Activated CD8-positive, alpha-beta T cell treated with anti-CD3 and anti-CD28 coated beads for 36 hours (primary cell): ENCODE results near the gene KRTAP10-11. TPM values are rescaled to one million over a fixed set of nuclear protein-coding genes. Genes with fewer than 3 reads are reported as not detected.
"Not testable (repeated sequence)": the region's sequence is repeated elsewhere in the genome, so short reads cannot be mapped to it uniquely, and the experiment has no call there.

Experiments
- ATAC-seq: fragments of 200-7000 bp; cut with Tn5 transposase; one replicate; pipeline ENCODE4 v1.10.0; 2021; ENCODE audit warnings: mild to moderate bottlenecking, moderate library complexity
- CTCF ChIA-PET: fragments of 350-600 bp; sonication (Branson Sonifier 250); formaldehyde crosslinking; loops from one replicate; lab custom pipeline; 2021; ENCODE audit warnings: antibody characterized with exemption; lab: Charles Lee
- POLR2A ChIA-PET: fragments of 350-600 bp; sonication (Branson Sonifier 250); formaldehyde crosslinking; loops from one replicate; lab custom pipeline; 2021; ENCODE audit warnings: antibody characterized with exemption; lab: Charles Lee
- DNase-seq: peaks from one replicate; pipeline ENCODE4 v3.0.0-alpha.2; 2020
- H3K27ac Mint-ChIP-seq: one replicate; pipeline ENCODE4 v1.8.0; 2021; ENCODE audit warnings: mild to moderate bottlenecking, mixed read lengths
- H3K27me3 Mint-ChIP-seq: one replicate; pipeline ENCODE4 v1.8.0; 2021; ENCODE audit warnings: mixed read lengths
- H3K36me3 Mint-ChIP-seq: one replicate; pipeline ENCODE4 v1.8.0; 2021; ENCODE audit warnings: low read depth, mixed read lengths
- H3K4me1 Mint-ChIP-seq: one replicate; pipeline ENCODE4 v1.8.0; 2021; ENCODE audit warnings: low read depth, mixed read lengths
- H3K4me3 Mint-ChIP-seq: one replicate; pipeline ENCODE4 v1.8.0; 2021; ENCODE audit warnings: mild to moderate bottlenecking, moderate library complexity, mixed read lengths
- H3K9me3 Mint-ChIP-seq: one replicate; pipeline ENCODE4 v1.8.0; 2021; ENCODE audit warnings: mixed read lengths
- CTCF ChIP-seq: fragments of 200-600 bp; IDR thresholded peaks from one replicate; pipeline ENCODE4 v1.8.0; 2022; ENCODE audit warnings: antibody characterized with exemption, mild to moderate bottlenecking
- intact Hi-C: fragments of 100-400 bp; cut with micrococcal nuclease; formaldehyde crosslinking; loops from one replicate; pipeline ENCODE4 v1.10.0; 2022
- total RNA-seq, 2 experiments: library from RNA; stranded (reverse); gene quantifications; one replicate each; pipeline ENCODE4 v1.2.3, GENCODE V29; 2021

The KRTAP10-11 gene
- total RNA-seq, 2 experiments from 2014 or later = not detected

GRCh38 chr21:44681861-44682579 lies 35.8 kb downstream of the KRTAP10-11 start, which contains the start of gene KRTAP12-1:
KRTAP12-1 (minus strand) TSS chr21:44682163; CDS start chr21:44682123, 40 bp downstream.
- TF ChIP-seq CTCF = no peak
- Mint-ChIP-seq H3K27me3 (no peaks in the 10 kb centered on the region), H3K36me3 (no peaks in the 10 kb centered on the region), H3K27ac (no peak within 1 kb of the TSS), H3K9me3 (no peaks in the 10 kb centered on the region), H3K4me1 (peaks cover 8% of the 10 kb centered on the region), H3K4me3 (no peak within 1 kb of the TSS)
- DNase-seq (no peak), ATAC-seq (no peak)
- intact Hi-C loops = no loop called here
- ChIA-PET POLR2A (no interaction called here), CTCF (interaction anchor here (1.1 kb wide), 1 partner anchor 35 kb away, joined by 3 read pairs; no protein-coding TSS in a partner anchor)

- Mint-ChIP-seq H3K4me1 (peaks cover 8% of the 10 kb centered on the region), H3K36me3 (no peaks in the 10 kb centered on the region), H3K27me3 (no peaks in the 10 kb centered on the region), H3K27ac (no peak overlapping the region), H3K9me3 (no peaks in the 10 kb centered on the region), H3K4me3 (no peak overlapping the region)
- ChIA-PET CTCF (interaction anchor here (1.1 kb wide), 1 partner anchor 36 kb away, joined by 3 read pairs; no protein-coding TSS in a partner anchor), POLR2A (no interaction called here)
- TF ChIP-seq CTCF = no peak
- DNase-seq = no peak
- intact Hi-C loops = no loop called here
- ATAC-seq = no peak
These were observed 36.5 kb downstream of the KRTAP10-11 start for GRCh38 chr21:44682580-44683151.

GRCh38 chr21:44684077-44684476 lies 37.9 kb downstream of the KRTAP10-11 start:
- Mint-ChIP-seq H3K9me3 (no peaks in the 10 kb centered on the region), H3K4me1 (peaks cover 8% of the 10 kb centered on the region), H3K36me3 (no peaks in the 10 kb centered on the region), H3K27ac (no peak overlapping the region), H3K4me3 (no peak overlapping the region), H3K27me3 (no peaks in the 10 kb centered on the region)
- DNase-seq (no peak), ATAC-seq (no peak)
- intact Hi-C loops = no loop called here
- POLR2A ChIA-PET = no interaction called here
- CTCF ChIA-PET = interaction anchor here (1.5 kb wide), 1 partner anchor 13 kb away, joined by 4 read pairs; the partner anchor contains the start of gene KRTAP10-12
- no peak for TF ChIP-seq CTCF

- Mint-ChIP-seq H3K36me3 (no peaks in the 10 kb centered on the region), H3K27ac (no peak overlapping the region), H3K27me3 (no peaks in the 10 kb centered on the region), H3K4me1 (peaks cover 8% of the 10 kb centered on the region), H3K4me3 (no peak overlapping the region), H3K9me3 (no peaks in the 10 kb centered on the region)
- ChIA-PET POLR2A (no interaction called here), CTCF (interaction anchor here (1.5 kb wide), 1 partner anchor 12 kb away, joined by 4 read pairs; the partner anchor contains the start of gene KRTAP10-12)
- TF ChIP-seq CTCF = no peak
- no peak for DNase-seq
- intact Hi-C loops = no loop called here
- ATAC-seq = no peak
These were observed 38.3 kb downstream of the KRTAP10-11 start for GRCh38 chr21:44684483-44684882.

- CTCF ChIA-PET = interaction anchor here (1.5 kb wide), 1 partner anchor 12 kb away, joined by 4 read pairs; the partner anchor contains the start of gene KRTAP10-12
- intact Hi-C loops, H3K27me3 Mint-ChIP-seq, H3K36me3 Mint-ChIP-seq, DNase-seq, H3K4me1 Mint-ChIP-seq, ATAC-seq, H3K27ac Mint-ChIP-seq, H3K9me3 Mint-ChIP-seq, H3K4me3 Mint-ChIP-seq, POLR2A ChIA-PET: not testable (repeated sequence)
These were observed 38.8 kb downstream of the KRTAP10-11 start for GRCh38 chr21:44685050-44685449.
